Tibial nerve (tissue), 4 donors: ENCODE results near the gene GMDS.

Source experiments
- CTCF ChIP-seq, 5 experiments: fragments of 200-600 bp in 3 of 5; fragments of 450-650 bp in 2 of 5; sonication (generic) in 3 of 5; IDR thresholded peaks; one replicate each; pipeline ENCODE4 v1.5.1; 2016 to 2019; ENCODE audit warnings: antibody characterized with exemption in 5 of 5, mild to moderate bottlenecking in 3 of 5, moderate library complexity in 2 of 5
- EP300 ChIP-seq, 2 donors: sonication (generic); formaldehyde crosslinking; IDR thresholded peaks; one replicate each; pipeline ENCODE4 v1.6.1; 2017; ENCODE audit warnings: antibody characterized with exemption in 2 of 2, mild to moderate bottlenecking in 1 of 2
- POLR2A ChIP-seq, 2 donors: fragments of 450-650 bp; IDR thresholded peaks; one replicate each; pipeline ENCODE4 v1.6.1; 2017; ENCODE audit warnings: antibody characterized with exemption in 2 of 2, mild to moderate bottlenecking in 2 of 2, moderate library complexity in 2 of 2

DNA sequence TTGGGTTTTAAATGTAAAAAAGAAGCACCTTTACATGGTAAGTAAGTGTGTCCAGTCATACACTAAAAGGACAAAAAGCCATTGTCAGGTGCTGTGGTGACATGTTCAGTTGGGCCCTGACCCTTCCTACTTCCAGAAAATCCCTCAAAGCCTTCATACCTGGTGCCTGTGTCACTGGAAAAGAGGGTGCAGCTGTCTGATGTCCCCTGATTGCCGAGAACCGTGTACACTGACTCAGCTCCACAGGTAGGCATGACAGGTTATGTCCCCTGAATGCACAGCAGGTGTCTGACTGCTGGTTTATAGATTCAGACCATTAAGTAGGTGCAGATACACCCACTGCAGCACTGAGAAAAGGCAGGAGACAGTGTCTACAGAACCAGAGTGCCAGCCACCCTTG, 536.6 kb downstream of the GMDS start:
- TF ChIP-seq POLR2A (IDR thresholded peaks at IDR 0.05) = no peak
- TF ChIP-seq CTCF (IDR thresholded peaks at IDR 0.05) = no peak
- TF ChIP-seq EP300 (IDR thresholded peaks at IDR 0.05) = no peak
